HG03354 (cell line): Measurements from ENCODE around the gene ZNF70.
A peak's percentile ranks its signal among the peaks of the same experiment; 100 is the strongest.

ENCODE experiments used
- ATAC-seq: cut with Tn5 transposase; IDR thresholded peaks from one replicate; pipeline ENCODE4 v1.9.1; 2021; ENCODE audit warnings: mild to moderate bottlenecking; ENCODE audit not compliant: unreplicated experiment, poor library complexity, severe bottlenecking

The ZNF70 gene

DNA sequence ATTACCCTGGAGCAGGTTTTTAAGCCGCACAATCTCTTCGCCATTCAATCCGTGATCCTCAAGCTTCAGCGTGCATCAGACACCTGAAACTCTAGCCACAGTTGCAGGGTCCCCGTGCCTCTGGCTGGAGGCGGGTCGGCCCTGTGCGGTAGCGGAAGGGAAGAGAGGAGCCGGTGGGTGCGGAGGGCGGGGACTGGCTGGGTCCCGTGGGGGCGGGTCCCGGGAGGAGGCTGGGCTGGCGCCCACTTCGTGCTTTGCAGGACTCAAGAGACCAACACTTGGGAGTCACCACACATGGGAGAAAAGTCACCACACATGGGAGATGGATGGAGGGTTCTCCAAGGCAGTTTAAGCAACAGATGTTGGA, 12.7 kb upstream of the ZNF70 start:
- ATAC-seq: no peak

GRCh38 chr22:23762842-23763578, 12.1 kb upstream of the ZNF70 start, which contains the start of gene C22orf15:
C22orf15 (plus strand) TSS chr22:23762990; CDS start chr22:23763307, 317 bp downstream.
- ATAC-seq: no peak

DNA sequence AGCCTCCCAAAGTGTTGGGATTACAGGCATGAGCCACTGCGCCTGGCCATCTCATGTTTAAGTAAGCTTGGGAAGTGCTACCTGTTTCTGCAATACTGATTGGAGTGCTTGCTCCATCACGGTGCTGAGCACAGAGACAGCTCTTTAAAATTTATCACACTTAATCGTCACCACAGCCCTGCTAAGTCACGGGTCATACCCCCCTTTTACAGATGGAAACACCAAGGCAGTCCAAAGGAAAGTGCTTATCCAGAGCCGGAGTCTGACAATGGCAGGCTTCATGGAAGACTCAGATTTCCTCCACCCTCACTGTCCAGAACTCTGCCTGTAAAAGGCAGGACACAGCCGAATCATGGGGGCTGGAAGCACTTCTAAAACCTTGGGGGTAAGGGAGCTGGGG, 9.1 kb upstream of the ZNF70 start:
- ATAC-seq: no peak

DNA sequence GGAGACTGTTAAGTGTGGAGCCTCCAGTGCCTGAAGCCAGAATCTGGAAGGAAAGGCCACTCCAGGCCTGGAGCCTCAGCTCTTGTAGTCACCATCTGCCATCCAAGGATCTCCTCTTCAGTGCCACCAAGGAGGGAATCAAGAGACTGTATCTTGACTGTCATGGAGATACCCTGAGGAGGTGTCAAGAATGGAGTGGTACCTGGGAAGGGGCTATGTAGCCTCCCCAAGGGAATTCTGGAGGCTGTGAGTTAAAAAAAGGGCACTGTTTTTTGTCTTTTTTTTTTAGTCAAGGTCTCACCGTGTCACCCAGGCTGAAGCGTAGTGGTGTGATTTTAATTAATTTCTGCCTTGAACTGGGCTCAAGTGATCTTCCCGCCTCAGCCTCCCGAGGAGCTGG, 8.7 kb upstream of the ZNF70 start:
- ATAC-seq: no peak

GRCh38 chr22:23756891-23757290, 6.0 kb upstream of the ZNF70 start:
- ATAC-seq: no peak

DNA sequence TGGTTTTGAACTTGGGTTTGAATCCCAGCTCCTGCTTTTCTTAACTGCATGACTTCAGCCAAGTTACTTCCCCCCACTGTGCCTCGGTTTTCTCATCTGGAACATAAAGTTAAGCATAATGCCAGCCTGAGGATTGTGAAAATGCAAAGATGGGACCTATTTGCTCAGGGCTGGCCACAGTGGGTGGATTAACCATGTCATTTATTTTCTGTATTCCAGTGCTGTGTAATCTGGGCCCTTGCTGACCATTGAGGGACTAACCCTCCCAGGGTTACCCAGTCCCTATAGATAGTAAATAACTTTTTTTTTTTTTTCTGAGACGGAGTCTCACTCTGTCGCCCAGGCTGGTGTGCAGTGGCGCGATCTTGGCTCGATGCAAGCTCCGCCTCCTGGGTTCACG, 4.8 kb upstream of the ZNF70 start:
- no peak for ATAC-seq

DNA sequence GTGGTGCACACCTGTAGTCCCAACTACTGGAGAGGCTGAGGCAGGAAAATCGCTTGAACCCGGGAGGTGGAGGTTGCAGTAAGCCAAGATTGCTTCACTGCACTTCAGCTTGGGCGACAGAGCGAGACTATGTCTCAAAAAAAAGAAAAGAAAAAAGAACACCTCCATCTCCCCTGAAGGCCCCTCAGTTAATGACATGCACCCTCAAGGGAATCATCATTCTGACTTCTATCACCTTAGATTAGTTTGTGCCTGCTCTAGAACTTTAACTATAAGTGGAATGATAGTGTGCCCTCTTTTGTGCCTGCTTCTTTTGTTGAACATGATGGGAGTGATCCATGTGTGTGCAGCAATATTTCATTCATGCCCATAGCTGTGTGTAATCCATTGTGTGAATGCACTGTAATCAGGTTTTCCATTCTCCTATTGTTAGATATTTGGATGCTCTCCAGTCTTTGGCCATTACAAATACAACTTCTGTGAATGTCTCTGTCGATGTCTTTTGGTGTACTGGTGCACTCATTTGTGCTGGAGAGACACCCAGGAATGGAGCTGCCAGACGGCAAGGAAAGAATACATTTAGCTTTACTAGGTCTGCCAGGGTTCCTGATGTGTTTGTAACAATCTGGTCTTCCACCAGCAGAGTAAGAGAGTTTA, 4.2 kb upstream of the ZNF70 start:
- ATAC-seq: no peak

DNA sequence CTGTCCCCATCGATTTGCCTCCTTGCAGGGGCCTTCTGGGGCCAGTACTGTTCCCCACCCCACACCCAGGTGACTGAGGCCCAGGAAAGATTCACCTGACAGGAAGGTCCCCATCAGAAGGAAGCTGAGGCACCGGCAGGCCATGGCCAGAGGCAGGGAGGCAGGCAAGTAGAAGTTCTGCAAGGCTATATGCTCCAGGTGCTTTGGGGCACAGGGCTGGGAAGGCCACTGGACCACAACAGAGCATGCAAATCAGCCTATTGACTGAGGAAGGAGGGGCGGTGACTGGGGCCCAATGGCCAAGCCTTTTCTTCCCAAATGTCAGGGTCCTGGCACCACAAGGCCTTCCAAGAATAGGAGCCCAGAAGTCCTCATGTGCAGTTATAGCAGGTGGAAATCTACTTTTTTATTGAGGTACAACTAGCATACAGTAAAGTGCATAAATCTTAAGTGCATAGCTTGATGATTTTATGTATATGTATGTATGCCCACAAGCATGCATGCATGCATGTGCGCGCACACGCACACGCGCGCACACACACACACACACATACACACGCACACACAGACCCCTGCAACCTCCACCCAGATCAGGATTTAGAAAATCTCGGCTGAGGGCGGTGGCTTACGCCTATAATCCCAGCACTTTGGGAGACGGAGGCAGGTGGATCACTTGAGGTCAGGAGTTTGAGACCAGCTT, 3.5 kb upstream of the ZNF70 start, which contains the start of gene VPREB3:
Gene VPREB3 (minus strand): TSS at position 206 of the 700 bp plus-strand sequence. CDS start 62 bp downstream, at position 144.
- ATAC-seq: no peak

- no peak for ATAC-seq
Measured at GRCh38 chr22:23753385-23753784, 2.5 kb upstream of the ZNF70 start.

- ATAC-seq: peak; percentile 17
Measured at GRCh38 chr22:23752750-23753149, 1.8 kb upstream of the ZNF70 start.

- peak; percentile 41 for ATAC-seq
Measured at GRCh38 chr22:23752090-23752691, 1.3 kb upstream of the ZNF70 start.

GRCh38 chr22:23751441-23751996, 607 bp upstream of the ZNF70 start:
- ATAC-seq: peak; percentile 5

DNA sequence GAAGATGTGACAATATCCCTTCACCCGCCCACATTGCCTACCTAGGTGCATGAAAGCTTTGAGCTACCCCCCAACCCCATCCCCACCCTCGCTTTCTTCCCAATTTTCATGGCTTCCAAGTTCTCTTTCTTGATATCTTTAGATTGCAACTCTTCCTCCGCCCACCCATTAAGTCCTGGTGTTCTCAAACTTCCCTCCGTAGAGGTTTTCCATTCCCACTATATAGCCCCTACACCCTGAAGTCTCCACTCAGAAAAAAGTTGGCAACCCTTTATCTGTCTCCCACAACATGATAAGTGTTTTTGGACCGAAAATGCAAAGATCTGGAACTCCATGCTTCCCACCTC, 572 bp downstream of the ZNF70 start:
- no peak for ATAC-seq

- no peak for ATAC-seq
Measured at GRCh38 chr22:23749841-23750301, 1.0 kb downstream of the ZNF70 start.

DNA sequence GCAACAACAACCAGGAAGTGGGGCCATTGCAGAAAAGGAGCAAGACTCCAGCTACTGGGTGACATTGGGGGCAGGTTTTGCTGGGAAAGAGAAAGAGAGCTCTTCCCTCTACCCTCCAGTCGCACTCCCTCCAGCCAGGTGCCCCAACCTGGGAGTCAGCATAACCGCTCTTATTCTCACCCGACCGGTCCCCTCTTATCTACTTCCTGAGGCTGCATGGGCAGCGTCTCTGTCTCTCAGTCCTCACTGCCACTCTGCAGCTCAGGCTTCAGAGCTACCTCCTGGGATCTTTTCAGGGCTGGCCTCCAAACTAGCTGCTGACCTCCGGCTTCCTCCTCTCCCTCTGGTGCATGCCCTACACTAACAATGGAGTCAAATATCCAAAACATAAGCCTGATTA, 5.1 kb downstream of the ZNF70 start:
- ATAC-seq: no peak

DNA sequence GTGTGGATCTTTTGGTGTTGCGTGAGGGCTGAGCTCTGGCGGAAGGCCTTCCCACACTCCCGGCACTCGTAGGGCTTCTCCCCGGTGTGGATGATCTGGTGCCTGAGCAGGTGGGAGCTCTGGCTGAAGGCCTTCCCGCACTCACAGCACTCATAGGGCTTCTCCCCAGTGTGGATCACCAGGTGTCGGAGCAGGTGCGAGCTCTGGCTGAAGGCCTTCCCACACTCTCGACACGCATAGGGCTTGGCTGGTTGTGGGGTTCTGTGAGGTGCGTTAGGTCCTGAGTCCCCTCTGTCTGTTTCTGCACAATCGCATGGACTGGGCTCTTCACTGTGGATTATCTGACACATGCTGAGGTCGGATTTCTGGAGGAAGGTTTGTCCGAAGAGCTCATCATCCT, 6.4 kb downstream of the ZNF70 start:
- no peak for ATAC-seq

DNA sequence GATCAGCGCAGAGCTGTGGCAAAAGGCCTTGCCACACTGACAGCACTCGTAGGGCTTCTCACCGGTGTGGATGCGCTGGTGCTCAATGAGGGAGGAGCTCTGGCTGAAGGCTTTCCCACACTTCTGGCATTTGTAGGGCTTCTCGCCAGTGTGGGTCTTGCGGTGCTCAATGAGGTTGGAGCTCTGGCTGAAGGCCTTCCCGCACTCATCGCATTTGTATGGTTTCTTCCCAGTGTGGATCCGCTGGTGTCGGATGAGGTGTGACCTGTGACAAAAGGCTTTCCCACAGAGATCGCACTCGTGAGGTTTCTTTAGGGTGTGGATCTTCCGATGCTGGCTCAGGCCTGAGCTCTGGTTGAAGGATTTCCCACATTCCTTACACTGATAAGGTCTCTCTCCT, 6.9 kb downstream of the ZNF70 start:
- ATAC-seq: no peak

GRCh38 chr22:23743303-23743705, 7.6 kb downstream of the ZNF70 start:
- no peak for ATAC-seq

DNA sequence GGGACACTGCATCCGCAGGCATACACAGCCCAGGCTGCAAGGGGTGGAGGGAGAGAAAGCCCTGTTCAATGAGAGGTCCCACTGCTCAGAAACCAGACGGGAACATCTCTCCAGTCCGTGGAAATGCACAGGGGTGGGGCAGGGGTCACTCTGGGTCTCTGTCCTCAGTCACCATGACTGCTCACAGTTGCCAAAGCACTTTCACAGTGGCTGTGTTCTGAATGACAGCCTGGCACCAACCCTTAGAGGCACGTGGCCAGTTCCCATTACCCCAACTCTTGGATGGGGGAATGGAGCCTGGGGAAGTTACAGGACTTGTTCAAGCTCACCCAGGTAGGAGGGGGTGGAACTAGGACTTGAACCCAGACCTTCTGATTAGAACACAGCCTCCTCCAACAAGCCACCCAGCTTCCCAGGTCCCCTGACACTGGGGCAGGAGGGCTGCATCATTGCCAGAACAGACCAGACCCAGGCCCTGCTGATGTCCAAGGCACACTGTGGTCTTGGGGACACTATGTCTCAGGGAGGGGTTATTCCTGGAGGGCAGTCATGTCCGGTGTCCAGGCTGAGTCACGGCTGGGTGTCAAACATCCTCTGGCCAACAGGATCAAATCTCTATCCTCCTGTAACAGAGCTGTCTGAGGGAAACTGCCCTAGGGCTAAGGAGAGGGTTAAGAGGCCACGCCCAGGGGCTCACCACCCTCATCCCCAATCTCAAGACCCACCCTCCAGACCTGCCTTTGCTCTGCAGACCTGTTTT, 8.2 kb downstream of the ZNF70 start:
- ATAC-seq: no peak
